Spleen (tissue), 7 donors: ENCODE data around the gene FAM83F.
A peak's percentile ranks its signal among the peaks of the same experiment; 100 is the strongest.

Source experiments
- POLR2A ChIP-seq, 3 donors: fragments of 450-650 bp; IDR thresholded peaks; one replicate each; pipeline ENCODE4 v1.5.1; 2017; ENCODE audit warnings: antibody characterized with exemption in 3 of 3, mild to moderate bottlenecking in 1 of 3
- TF ChIP-seq, protein P1 (sequence below), 11 experiments: fragments of 200-600 bp in 7 of 11; fragments of 450-650 bp in 4 of 11; sonication (generic) in 4 of 11; IDR thresholded peaks in 8 of 11; conservative IDR thresholded peaks in 3 of 11; 1 replicate in 7 of 11; 2 replicates in 4 of 11; pipeline versions ENCODE4 v1.4.0 to v1.8.0; 2016 to 2021; ENCODE audit warnings: antibody characterized with exemption in 11 of 11, inconsistent platforms in 4 of 11, mild to moderate bottlenecking in 1 of 11
- donor health status: DM: no; HTN: no; CAD: no; lungs with moderate emphysema.
- donor health status: DM: no; HTN: no; CAD: no.
- donor health status: DM: no; HTN: no; CAD: no.

DNA sequence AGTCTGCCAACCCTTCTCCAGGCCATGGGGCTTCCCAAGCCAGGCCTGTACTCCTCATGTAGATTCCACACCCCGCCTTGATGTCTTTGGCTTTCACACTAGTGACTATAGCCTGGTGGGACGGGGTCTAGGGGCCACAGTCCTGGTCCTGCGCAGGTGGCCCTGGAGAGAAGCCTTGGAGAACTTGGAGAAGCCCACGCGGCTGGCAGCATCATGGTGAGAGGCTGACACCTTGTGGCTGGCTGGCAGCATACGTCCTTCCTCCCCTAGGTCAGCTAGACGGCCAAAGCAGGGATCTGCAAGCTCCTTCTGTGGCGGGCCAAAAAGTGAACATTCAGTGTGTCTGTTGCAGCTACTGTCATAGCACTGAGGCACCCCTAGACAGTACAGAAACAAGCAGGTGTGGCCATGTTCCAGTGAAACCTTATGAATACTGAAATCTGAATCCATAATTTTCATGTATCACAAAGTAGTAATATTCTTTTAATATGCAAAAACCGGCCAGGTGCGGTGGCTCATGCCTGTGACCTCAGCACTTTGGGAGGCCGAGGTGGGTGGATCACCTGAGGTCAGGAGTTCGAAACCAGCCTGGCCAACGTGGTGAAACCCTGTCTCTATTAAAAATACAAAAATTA is 42.0 kb downstream of the FAM83F start:
- TF ChIP-seq, protein P1, sequence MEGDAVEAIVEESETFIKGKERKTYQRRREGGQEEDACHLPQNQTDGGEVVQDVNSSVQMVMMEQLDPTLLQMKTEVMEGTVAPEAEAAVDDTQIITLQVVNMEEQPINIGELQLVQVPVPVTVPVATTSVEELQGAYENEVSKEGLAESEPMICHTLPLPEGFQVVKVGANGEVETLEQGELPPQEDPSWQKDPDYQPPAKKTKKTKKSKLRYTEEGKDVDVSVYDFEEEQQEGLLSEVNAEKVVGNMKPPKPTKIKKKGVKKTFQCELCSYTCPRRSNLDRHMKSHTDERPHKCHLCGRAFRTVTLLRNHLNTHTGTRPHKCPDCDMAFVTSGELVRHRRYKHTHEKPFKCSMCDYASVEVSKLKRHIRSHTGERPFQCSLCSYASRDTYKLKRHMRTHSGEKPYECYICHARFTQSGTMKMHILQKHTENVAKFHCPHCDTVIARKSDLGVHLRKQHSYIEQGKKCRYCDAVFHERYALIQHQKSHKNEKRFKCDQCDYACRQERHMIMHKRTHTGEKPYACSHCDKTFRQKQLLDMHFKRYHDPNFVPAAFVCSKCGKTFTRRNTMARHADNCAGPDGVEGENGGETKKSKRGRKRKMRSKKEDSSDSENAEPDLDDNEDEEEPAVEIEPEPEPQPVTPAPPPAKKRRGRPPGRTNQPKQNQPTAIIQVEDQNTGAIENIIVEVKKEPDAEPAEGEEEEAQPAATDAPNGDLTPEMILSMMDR (IDR thresholded peaks at IDR 0.05 in 8 of 11, conservative IDR thresholded peaks at IDR 0.05 in 3 of 11), result peak; percentile 37 to 77 (median 66)
- no peak for TF ChIP-seq POLR2A (IDR thresholded peaks at IDR 0.05)
